Hematopoietic multipotent progenitor cell treated with erythropoietin and hydrocortisone succinate and interleukin-3 and kit ligand, for 17 days (in vitro differentiated cells): ENCODE results near the gene TSN.
"Not testable (repeated sequence)": the region's sequence is repeated elsewhere in the genome, so short reads cannot be mapped to it uniquely, and the experiment has no call there.

Source experiments
- DNase-seq: peaks from one replicate; pipeline ENCODE4 v3.0.0-alpha.2; 2015; ENCODE audit warnings: low spot score

Gene TSN

GRCh38 chr2:121801916-121802315 is 46.5 kb downstream of the TSN start:
- DNase-seq = no peak

- DNase-seq = no peak
These were observed 48.1 kb downstream of the TSN start for GRCh38 chr2:121803503-121803902.

GRCh38 chr2:121804340-121804739 is 48.9 kb downstream of the TSN start:
- no peak for DNase-seq

GRCh38 chr2:121804997-121805765 is 49.7 kb downstream of the TSN start:
- DNase-seq = no peak

- DNase-seq = no peak
These were observed 50.3 kb downstream of the TSN start for GRCh38 chr2:121805766-121806143.

GRCh38 chr2:121807771-121808170 is 52.3 kb downstream of the TSN start:
- not testable (repeated sequence) for DNase-seq

GRCh38 chr2:121809607-121810006 is 54.2 kb downstream of the TSN start:
- no peak for DNase-seq

GRCh38 chr2:121810959-121811853 is 55.8 kb downstream of the TSN start:
- no peak for DNase-seq

GRCh38 chr2:121813083-121813482 is 57.6 kb downstream of the TSN start:
- not testable (repeated sequence) for DNase-seq

- no peak for DNase-seq
These were observed 59.8 kb downstream of the TSN start for GRCh38 chr2:121815216-121815615.

- DNase-seq = no peak
These were observed 61.3 kb downstream of the TSN start for GRCh38 chr2:121816797-121817196.

GRCh38 chr2:121817304-121817703 is 61.9 kb downstream of the TSN start:
- not testable (repeated sequence) for DNase-seq
